Fibroblast of skin of abdomen (primary cell): ENCODE results near the gene OPCML.

Experiments used
- DNase-seq: peaks from one replicate; pipeline ENCODE4 v3.0.0-alpha.2; 2013

Gene OPCML

GRCh38 chr11:132692891-132693290 is 839.4 kb downstream of the OPCML start:
- DNase-seq = no peak

DNA sequence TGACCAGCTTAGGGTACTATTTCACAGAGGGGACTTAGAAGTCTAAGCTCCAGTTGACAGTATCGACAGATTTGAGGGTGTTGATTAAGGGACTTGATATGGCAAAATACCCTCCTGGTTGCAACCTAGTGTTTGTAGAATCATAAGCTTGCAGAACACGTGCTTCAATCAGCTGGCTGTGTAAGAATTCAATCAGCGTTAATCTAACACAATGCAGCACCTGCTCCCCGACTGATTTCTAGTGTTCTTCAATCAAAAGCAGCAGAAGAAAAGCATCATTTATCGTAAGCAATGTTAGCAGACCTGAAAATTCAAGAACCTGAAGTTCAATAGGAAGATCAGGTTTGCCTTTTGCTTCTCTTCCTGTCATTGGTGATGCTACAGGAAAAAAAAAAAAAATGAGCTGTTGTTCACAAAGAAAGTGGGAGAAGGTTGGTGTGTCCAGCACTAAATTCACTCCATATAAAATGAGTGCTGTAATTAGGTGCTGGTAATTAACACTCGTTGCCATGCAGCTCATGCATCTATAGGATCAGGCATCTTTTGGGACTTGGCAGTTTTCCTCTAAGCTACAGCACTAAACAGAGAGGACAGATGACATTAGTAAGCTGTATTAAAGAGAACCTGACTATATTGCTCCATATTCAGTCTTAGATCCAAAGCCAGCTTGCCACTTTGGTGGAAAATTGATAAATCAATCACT is 840.3 kb downstream of the OPCML start:
- no peak for DNase-seq

DNA sequence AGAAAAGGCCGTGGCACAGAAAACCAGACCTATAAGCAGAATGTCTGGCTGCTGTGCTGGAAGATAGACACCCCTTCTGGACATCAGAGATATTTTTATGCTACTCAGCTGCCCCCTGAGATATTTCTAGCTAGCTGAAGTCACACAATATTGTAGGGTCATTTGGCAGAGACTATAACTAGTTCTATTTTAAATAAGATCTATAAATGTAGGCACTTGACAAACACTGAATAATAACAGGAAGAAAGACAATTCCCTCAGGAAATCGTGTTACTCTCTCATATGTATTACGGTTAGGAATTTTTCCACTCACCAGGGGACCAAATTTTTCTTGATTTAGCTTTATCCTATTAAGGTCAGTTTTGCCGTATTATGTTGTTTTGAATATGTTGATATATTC is 845.4 kb downstream of the OPCML start:
- DNase-seq = peak; percentile 12

DNA sequence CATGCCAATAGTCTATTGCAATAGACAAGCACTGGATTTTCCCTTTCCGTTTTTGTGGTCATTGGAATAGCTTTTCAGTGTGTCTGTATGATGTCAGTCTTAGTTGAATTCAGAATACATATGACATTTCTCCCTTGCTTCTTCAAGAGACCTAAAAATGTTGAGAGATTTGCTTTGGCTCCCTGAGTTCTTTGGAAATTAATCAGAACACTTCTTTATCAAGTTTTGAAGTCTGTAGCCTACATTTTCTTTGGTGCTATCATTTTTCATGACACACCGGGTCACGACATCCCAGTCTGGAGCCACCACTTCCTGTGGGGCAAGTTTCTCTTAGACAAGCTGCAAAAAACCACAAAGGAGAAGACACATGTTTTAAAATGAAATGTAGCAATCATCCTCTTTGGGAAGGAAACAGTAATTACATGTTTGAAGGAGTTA is 847.1 kb downstream of the OPCML start:
- peak; percentile 95 for DNase-seq

- peak; percentile 27 for DNase-seq
These were observed 848.7 kb downstream of the OPCML start for GRCh38 chr11:132683602-132684001.

GRCh38 chr11:132681971-132682370 is 850.3 kb downstream of the OPCML start:
- DNase-seq = no peak

DNA sequence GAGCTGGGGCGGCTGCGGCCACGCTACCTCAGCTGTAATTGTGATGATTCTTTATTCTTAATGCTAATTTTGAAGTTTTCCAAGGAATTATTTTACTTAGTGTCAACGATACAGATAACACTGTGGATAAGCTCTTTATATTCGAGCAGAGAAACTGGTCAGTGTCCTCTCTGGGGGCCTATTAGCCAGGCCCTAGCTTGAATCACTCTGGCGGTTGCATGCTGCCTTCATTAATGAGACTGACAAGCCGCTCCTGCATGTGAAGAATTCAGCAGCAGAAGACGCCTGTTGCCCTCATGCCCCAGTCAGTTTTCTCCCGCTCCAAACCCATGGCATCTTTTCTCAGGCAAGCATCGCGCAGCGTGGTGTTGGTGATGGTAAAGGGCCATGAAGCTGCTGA is 851.7 kb downstream of the OPCML start:
- no peak for DNase-seq

DNA sequence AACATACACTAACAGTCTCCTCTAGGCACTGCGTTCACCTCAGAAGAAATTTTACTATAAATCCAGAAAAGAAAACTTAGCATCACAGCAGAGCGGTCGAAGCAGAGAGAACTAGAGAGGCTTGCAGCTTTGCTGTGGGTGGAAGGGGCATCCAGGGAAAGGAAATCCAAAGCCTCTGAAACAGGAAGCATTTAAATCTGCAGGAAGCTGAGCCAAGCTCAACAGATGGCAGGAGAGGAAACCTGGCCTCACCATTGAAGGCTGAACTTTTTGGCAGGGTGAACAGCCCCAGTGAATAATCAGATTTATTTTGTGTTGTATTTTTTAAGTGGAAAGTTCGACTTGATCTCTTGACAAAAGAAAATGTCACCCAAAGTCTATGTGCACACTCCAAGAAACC is 858.1 kb downstream of the OPCML start:
- DNase-seq = no peak

DNA sequence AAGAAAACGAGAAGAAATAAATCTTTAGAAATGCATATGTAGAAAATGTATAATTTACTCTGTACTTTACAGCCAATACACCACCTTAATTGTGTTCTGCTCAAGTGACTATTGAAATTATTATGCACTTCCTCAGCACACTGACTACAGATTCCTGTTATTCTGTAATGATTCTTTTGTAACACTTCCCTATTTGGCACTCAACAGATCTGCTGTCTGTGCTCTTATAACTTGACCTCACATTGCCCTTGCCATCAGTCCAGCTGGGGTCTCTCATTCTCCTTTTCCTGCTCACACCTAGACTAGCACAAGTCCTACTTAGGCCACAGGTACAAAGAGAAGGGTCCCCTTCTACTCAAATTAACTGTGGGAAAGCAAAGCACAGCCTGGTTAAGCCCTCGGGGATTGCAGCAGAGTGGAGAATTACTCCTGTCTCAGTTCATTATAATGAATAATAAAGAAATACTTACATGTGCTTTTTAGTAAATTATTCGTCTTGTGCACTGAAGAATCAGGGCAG is 860.4 kb downstream of the OPCML start:
- DNase-seq = no peak

DNA sequence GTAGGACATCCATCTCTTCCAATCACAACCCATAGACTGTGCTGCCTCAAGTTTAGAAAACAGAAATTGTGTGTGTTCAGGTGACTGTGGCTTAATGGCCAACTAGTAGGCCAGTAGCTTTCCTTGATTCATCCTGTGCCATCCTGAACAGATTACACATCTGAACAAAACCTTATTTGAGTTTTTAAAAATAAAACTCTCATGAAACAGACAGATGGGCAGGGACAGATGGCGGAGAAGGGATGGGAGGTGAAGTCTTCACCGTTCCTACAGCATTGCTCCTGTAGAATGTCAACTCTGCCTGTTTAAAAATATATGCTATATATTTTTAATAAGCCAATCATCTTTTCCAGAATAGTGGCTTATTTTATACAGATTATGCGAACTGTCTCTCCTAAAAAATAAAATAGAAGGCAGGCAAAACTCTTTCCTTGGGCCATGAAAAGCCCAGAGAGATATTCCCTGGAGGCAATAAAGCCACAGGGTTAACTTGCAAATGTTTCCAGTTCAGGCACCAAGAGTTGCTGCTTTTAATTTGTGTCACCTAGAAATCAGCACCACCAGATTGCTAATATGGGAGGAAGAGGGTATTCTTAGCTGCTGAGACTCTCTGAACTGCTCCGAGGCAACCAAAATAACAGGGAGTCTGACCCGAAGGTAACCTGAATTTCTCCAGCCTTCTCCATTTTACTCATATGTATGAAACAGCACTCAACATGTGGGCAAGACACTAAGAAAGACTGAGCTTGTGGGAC is 861.2 kb downstream of the OPCML start:
- DNase-seq = no peak

DNA sequence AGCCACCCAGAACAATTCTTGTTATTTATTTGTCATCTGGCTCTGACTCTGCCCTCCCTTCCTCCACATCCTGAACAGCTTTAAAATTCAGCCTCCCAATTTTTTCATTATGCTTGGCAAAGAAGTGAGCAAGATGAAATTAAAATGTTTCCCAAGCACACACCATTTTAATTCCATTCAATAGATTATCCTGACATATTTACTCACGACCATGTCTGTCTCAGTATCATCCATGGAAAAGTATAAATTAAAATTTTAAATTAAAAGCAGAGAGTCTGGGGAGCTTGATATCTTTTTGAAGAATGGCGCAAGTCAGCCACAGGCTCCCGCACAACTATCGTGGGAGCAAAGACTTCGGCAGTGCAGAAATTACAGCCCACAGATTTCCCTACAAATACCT is 862.4 kb downstream of the OPCML start:
- no peak for DNase-seq

- DNase-seq = no peak
These were observed 867.1 kb downstream of the OPCML start for GRCh38 chr11:132665205-132665604.

DNA sequence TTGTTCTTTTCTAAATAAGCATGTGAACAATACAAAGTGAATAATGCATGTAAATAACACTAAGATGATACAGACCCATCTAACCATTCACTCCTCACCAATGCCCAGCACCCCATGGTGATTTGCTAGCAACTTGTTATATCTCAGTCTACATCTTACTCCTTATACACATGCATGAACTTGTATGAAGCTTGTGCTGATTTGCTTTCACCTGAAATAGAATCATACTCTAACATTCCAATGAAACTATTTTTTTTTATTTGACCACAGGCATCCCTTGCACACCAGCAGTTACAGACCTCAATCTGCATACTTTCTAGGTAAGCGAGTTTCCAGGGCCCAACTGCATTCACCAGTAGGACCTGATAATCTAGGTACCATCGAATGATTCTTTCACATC is 873.6 kb downstream of the OPCML start:
- peak; percentile 8 for DNase-seq

GRCh38 chr11:132658004-132658403 is 874.3 kb downstream of the OPCML start:
- DNase-seq = no peak

GRCh38 chr11:132655187-132655855 is 877.0 kb downstream of the OPCML start:
- DNase-seq = peak; percentile 61

GRCh38 chr11:132653237-132653636 is 879.1 kb downstream of the OPCML start:
- DNase-seq = no peak

DNA sequence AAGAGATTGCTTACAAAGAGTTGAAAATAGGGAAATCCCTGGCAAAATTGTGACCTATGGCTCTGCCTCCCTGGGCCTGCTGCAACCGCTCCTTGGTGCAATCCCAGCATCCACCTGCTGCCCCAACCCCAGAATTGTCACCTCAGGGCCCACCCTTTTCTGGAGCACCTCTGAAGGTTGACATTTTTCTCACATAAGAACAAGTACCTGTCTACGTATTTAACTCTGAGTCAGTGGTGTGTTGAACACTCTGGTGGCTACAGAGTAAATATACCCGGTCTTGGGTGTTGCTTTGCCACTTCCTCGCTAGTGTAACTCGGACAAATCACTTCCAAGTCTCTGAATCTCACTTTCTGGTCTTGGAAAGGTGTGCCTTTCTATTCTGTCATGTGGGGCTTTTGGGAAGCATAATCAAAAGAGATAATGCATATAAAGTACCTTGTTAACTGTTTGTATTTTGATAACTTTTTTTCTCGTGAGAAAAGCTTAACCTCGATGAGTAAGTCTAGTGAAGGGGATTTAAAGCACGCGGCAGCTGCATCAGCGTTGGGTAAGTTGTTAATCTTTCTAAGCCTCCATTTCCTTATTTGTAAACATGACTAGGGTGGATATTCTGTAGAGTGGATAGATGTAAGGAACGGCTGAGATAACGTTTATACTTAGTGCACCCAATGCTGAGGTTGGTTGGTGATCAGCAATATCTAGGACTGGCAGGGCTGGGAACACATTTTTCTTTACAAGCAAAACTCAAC is 881.2 kb downstream of the OPCML start:
- no peak for DNase-seq

DNA sequence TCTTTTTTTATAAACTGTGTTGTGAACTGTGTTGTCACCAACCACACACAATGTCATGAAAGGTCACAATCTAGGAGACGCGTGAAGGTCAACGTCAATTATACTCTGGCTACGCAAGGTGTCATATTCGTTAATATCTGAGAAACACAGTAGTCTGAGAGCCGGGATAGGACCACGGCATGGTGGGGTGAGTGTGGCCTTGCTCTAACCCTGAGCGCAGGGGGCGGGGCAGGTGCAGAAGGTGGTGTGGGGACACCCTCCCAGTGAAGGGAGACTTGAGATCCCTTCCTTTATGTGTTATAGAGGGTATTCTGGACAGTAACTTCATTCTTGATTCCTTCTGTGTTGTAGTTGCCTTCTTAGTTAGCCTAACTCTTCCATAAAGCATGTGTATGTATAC is 883.0 kb downstream of the OPCML start:
- no peak for DNase-seq

DNA sequence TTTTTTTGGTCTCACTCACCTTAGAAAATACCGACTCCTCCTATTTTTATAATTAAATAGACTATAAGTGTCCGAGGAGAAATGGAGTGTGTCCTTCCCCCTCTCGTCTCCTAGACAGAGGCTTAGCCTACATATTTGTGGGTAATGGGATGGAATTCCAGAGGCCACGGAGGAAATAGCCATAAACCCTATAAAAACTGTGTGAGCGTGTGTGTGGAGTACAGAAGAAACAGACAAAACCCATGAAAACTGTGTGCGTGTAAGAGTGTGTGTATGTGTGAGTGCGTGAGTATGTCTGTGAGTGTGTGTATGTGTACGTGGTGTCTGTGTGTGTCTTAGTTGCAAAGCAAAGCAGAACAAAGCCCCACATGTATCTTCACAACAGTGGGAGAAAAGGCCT is 883.5 kb downstream of the OPCML start:
- DNase-seq = peak; percentile 81

DNA sequence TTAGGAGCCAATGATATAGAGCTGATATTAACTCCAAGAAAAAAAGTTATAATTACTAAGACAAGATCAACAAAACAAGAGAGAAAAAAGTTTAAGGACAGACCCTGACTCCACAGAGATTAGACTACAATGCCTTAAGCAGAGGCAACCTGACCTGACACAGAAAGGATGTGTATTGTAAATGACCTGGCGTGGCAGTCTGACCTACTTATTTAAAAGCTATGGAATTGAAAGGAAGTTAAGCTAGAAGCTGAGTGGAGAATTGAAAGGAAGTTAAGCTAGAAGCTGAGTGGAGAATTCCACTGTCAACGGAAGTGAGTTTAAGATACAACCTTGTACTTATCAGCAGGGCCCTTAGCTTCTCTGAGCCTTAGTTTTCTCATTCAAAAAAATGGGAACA is 885.4 kb downstream of the OPCML start:
- DNase-seq = no peak

DNA sequence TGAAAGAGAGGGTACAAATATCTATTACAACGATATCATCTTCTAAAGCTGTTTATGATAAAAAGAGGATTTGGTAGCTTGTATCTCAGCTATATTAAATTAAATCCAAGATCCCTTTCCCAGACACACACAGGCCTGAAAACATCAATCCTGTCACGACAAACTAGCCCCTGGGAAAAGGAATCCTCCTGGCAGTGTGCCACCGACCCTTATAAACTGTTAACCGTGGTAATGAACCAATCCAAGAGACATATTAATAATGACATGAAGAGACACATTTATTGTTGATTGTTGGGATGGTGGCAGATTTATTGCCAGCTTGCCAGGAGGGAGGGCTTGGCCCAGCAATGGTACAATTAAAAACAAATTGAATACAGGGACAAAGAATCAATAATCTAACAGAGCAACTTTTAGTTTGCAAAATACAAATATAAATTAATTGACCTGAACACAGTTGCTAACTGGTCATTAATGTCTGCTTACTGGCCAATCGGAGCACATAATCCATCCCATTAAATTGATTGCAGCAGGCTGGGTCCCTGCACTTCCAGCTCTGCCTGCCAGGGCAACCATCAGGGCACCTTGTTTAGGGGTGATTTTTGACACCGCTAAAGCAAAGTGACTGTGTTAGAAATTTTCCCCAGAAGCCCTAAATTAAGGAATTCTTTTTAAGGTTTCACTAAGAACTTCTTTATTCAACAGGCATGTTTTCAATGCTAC is 887.6 kb downstream of the OPCML start:
- no peak for DNase-seq

DNA sequence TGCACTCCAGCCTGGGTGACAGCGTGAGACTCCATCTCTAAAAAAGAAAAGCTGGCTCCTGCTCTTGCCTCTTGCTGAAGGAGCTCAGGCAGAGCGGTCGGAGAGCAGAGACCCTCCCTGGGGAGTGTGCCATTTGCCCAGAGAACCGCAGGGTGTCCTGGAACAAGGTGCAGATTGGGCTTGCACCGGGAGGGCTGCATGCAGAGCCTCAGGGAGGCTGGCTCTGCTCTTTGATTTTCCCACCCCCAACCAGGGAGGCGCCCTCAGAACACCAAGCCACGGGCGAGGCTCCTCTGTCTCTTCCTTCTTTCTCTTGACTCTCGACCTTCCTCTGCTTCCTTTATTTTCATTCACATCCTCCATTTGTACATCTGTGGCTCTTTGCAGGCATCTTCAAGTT is 889.1 kb downstream of the OPCML start:
- DNase-seq = no peak
